Measurements from ENCODE around the gene MAGI2.

MAGI2 gene

DNA sequence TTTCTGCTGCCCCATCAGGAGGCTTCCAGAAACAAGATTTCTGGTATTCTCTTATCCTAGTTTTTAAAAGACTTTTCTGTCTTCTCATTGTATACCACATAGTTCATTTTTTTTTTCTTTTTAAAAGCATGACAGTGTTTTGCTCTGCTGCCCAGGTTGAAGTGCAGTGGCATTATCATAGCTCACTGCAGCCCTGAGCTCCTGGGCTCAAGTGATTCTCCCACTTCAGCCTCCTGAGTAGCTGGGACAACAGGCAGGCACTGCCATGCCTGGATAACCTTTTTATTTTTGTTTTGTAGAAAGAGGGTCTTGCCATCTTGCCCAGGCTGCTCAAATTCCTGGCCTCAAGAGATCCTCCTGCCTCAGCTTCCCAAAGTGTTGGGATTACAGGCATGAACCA lies 757.6 kb downstream of the MAGI2 start:
- DNase-seq: no peak

DNA sequence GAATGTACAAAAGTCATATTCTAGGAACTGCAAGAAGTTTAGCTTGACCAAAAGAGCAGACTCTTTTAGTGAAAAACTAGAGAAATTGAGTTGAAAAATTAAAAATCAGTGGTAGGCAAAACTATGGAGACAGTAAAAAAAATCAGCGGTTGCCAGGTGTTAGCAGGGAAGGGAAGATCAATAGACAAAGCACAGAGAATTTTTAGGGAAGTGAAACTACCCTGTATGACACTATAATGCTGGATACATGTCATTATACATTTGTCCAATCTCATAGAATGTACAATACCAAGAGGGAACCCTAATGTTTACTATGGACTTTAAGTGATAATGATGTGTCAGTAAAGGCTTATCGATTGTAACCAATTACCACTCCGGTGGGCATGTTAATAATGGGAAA lies 761.9 kb downstream of the MAGI2 start:
- no peak for DNase-seq

DNA sequence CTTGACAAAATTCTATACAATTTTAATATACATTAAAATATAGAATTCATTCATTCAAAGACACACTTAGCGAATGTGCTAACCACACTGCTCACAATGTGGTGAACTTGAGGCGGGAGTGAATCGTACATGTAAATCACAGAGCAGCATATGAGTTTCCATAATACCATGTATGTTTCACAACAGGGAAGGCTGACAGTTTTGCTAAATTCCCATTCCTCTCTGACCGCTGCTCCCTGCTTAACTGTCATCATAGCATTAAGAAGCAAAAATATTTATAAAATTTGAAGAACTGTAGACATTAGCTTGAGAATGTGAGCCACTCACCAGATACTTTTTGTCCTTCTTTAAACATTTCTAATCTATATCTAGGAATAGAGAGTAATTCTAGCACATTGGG lies 763.3 kb downstream of the MAGI2 start:
- no peak for DNase-seq

DNA sequence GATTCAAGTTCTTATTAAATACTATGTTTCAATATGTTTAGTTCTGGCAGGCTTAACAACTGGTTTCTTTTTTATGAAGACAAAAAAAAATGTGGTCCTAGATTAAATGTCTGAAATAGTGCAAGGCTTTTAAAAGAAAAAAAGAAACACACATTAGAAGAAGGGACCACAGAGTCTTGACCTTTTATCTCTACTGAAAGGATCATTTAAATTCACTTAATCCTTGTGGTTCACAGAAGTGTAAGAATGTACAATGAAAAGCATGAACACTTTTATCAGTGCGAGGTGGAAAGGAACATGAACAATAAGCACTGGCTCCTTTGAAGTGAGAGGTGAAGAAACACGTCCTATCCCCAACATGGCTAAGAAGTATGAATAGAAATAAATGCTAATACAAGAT lies 765.1 kb downstream of the MAGI2 start:
- no peak for DNase-seq

DNA sequence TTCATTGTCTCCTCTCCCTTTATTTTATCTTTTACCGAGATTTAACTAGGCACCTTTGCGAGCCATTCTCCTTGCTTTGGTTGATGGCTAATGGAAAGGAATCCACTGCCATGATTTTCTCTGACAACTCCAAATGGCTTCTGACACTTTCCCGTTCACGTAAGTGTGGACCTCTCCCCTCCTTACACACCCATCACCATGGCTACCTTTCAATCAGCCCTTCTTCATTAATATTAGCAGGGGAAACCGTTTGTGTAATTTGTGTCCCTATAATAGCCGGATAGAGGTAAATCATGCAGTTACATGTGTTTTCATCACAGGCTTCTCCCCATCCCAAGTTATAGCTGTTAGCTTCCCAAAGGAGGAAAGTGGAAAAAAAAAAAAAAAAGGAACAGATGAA lies 767.3 kb downstream of the MAGI2 start:
- DNase-seq: no peak

DNA sequence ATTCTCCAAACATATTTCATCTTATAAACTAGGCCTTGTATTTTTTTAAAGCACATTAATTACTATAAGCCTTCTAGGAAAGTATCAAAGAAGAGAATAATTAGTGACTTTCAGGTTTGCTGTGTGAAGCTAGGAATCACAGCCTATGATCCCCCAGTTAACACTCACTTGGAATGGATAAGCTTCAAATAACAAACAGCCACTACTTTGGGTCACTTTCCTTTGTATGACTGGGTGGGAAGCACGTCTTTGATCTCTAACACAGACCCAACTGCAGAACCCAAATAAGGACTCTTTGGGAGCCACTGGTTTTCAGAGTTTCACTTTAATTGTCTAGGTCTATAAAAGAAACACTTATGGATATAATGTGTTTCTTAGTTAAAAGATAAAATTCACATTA lies 769.3 kb downstream of the MAGI2 start:
- no peak for DNase-seq

DNA sequence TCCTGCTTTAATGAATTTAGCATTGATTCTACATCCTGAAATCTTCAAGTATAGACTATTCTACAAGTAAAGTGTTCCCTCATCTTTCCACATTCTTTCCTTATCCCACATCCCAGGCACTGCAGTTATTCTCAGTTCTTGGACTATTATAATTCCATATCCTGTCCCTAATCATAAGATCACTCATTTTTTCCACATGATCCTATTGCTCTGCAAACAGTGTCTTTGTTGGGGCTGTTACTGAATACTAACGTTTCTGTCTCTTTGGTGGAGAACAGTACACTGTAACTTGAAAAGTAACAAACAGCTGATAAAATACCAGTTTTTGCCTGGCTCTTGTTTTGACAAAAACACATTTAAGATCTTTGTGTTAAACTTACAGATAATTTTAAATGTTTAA lies 769.9 kb downstream of the MAGI2 start:
- no peak for DNase-seq

DNA sequence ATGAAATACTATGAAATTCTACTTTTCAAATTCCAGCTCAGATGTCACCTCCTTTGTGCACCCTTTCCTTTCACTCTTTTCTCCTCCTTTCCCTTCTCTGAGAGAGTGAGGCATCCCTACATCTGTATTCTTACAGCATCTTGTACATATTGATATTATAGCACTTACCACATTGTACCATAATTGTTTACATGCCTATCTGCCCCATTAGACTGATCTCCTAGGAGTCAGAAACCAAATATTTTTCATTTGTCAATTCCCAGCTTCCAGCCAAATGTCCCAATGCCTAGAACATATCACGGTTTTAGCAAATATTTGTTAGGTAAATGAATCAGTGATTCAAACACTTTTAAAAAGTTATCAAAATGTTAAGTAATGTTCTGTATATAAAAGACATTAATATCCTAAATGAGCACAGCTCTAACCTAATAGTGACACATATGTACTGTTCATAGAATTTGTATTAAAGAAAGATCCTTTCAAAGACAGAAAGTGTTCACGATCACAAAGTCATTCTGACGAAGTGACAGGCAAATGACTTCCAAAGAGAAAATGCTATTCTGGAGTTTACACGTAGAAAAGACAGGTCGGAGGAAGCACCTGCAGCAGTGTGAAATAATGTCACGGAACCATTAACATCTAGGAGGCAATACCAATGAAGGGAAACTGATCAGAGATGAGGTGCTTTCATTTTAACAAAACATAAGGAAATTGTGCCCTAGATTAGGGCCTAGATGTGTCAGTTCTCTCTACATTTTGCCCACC lies 774.2 kb downstream of the MAGI2 start:
- no peak for DNase-seq

DNA sequence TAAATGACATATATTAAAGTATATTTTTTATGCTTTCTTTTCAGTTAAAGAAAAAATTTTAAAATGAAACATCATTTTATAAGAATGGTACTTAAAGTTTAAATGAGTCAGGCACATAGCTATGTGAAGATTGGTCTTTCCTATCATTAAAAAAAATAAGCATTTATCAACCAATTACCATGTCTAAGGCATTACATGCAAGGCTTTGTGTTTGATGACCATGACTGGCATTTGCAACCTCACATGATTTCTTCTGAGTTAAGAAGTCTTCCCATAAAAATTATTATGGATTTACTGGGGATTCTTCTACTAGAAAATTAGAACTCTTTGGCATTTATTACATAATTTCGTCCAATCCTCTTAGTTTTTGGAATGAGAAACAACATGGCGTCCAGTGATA lies 776.1 kb downstream of the MAGI2 start:
- no peak for DNase-seq

DNA sequence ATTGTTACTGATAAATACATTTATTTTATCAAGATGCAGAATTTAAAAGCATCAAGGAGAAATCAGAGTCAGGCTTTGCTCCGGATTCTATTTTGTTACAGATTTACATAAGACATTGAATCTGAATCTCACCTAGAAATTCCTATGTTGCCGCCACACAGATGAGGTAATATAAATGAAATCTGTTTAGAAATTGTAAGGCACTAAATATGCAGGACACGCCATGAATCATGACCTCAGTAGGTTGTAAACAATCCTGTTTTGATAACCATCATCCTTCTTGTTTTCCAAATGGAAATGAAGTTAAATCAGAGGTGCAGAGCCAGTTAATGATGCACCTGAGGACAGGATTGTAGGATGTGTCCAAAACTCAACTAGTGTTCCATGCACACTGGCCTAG lies 778.0 kb downstream of the MAGI2 start:
- no peak for DNase-seq

DNA sequence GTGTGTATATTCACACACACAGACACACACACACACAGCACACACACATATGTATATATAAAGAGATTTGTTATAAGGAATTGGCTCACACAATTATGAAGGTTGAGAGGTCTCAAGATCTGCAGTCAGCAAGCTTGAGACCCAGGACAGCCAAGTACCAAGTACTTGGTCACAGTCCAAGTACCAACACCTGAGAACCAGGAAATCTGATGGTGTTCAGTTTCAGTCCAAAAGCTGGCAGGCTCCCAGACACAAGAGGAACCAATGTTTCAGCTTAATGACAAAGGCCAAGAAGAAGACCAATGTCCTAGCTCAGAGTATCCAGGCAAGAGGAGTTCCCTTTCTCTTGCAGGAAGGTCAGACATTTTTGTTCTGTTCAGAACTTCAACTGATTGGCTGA lies 780.2 kb downstream of the MAGI2 start:
- DNase-seq: no peak

DNA sequence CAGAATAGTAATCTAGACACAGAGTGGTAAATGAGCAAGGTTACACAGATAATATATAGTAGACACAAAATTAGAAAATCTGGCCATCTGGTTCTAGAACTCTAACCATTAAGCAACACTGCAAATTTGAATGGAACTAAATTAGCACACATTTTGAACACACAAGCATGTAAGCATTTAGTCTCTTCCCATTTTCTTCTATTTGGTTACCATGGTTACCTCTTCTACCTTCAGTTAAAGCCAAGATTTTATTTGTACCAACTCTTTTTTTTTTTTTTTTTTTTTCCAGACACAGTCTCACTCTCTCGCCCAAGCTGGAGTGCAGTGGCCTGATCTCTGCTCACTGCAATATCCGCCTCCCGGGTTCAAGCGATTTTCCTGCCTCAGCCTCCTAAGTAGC lies 790.5 kb downstream of the MAGI2 start:
- no peak for DNase-seq

DNA sequence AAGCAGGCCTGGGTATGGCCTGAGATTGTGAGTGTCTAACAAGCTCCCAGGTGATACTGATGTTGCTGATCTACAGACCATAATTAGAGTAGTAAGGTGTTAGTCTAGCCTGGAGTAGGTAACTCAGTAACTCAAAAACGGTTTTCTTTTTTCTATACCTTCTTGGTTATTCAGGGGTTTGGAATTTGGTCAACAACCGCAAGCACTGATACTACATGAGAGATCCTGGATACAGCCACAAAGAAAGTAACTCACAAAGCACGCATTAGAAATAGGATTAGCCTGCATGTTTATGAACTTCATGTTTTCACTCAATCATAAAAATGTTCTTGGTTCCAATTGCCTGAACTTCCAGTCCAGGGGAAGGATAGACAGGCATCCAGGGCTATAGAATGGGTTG lies 803.5 kb downstream of the MAGI2 start:
- no peak for DNase-seq

DNA sequence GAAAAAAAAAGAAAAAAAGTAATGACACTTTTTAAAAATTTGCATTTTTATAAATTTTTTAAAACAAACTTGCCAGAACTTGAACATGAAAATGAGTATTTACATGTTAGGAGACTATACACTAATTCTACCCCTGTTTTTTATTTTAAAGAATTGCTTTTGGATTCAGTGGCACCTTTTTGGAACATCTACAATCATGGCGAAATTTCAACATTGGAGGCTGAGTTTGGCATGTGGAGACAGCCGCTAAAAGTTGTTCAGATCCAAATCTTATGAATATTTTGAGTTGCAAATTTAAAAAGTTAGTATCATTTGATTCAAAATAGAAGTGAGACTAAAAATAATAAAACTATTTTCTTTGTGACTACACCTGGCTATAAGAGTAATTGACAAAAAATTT lies 804.2 kb downstream of the MAGI2 start:
- no peak for DNase-seq

DNA sequence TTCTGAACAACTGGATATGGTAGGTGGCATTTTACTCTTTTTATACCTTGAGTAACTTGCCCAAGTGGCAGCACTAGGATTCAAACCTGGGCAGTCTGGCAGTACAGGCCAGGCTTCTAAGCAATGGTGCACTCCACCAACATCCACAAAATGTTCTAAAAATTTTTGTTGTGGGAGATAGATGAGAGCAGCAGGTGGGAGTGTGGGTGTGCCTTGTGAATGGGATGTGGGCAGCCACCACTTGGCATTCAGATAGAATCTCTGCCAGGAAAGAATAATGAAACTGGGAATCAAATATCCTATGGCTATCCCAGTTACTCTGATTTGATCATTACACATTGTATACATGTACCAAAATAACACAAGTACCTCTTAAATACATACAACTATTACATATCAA lies 810.7 kb downstream of the MAGI2 start:
- no peak for DNase-seq

DNA sequence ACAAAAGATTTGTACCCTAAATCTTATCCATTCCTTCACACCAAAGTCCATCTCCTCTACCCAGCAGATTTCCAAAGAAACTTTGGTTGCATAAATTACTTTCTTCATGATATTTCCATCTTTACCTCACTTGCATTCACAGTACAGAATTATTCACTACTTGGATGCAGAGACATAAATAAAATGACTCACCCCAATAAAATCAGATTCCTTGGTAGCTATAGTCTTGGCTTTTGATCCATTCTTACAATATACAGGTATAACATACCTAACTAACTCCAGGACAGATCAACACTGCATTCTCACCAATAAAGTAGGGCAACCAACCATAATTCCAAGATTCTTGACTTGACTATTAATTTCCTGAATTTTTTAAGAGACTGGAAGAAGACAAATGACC lies 815.1 kb downstream of the MAGI2 start:
- no peak for DNase-seq

DNA sequence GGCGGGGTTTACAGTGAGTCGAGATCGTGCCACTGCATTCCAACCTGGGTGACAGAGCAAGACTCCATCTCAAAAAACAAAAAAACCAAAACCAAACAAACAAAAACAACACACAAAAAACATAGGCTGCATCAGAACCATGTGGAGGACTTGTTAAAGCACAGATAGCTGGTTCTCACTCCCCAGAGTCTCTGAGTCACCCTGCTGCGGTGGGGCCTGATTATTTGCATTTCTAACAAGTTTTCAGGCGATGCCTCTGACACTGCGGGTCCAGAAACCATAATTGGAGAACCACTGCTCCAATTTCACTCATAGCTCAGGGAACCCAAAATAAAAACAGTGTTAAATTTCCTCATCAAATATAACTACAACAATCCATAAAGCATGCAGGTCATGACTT lies 816.7 kb downstream of the MAGI2 start:
- DNase-seq: no peak

DNA sequence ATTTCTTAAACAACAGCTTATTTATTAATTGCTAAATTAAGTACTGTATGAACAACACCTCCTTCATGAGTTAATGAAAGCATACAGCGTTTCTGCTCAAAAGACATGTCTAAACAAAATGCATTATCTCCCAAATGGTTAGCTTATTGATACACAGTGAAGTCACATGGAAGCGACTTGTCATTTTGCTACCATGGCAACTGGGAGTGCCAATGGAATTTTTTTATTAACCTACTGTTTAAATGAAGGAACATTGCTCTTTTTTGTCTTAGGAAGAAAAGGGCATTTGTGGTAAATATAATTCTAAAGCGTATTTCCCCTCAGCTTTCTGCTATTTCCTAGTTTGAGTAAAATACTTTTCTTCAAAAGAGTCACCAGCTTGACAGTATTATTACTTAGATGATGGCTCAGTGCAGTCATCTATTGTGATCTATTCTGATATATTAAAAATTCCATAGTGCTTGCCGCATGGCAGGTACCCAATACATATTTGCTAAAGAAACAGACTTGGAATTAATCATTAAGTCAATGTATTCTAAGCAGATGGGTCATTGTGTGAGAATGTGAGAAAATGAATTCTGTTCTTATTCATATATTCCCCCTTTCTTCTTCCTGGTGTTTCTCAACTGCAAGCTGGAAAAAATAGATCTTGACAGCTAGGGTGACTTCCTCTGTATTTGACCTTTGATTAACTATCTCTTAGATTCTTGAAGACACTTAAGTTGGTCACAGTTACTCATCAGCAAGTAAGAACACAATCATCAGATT lies 818.3 kb downstream of the MAGI2 start:
- DNase-seq: no peak

DNA sequence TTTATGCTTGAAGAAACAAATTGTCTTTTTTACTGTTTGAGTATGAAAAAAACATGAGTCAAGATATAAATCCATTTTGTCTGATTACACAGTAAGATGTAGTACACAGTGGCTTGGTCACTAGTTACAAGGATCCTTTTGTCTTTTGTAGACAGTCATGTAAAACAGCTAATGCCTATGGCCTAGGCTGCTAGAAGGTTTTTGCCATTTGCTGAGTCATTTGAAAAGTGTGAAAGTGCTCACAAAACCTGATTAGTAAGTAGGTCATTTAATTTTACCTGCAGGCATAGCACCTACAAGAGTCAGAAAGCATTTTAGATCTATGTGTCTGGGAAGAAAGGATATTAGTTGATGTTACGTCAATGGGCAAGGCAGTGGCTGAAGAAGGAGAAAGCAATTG lies 819.4 kb downstream of the MAGI2 start:
- DNase-seq: no peak

DNA sequence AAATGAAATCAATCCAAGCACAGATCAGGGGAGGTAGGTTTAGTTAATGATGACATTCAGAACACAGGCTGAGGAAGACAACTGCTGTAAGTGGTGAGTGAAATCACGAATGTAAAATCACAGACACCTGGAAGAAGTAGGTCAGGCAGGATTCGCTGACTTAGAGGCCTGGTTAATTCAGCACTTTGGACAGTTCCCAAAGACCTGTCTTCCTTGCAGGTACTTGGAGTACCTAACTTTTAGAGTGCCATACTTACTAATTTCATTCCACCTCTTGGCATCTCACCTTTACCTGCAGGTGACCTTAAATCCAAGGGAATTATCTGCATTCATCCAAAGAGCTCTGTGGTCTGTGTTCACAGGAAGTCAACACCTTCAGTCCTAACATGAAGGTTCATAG lies 832.5 kb downstream of the MAGI2 start:
- DNase-seq: no peak

DNA sequence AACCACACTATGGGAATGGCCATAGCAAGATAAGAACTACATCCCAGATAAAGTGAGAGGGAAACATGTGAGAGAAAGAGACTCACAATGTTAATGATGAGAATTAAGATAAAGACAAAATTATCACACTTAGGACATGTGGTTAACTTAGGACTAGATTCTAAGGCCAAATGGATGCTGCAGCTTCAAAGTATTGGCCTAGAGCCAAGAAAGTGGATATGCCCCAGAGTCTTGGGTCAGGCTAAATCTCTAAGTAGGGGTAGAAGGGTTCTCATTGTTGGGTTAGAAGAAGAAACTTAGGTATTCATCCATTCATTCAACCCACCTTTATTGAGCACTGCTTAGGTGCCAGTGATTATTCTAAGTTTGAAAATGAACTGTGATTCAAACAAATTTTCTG lies 836.9 kb downstream of the MAGI2 start:
- no peak for DNase-seq

DNA sequence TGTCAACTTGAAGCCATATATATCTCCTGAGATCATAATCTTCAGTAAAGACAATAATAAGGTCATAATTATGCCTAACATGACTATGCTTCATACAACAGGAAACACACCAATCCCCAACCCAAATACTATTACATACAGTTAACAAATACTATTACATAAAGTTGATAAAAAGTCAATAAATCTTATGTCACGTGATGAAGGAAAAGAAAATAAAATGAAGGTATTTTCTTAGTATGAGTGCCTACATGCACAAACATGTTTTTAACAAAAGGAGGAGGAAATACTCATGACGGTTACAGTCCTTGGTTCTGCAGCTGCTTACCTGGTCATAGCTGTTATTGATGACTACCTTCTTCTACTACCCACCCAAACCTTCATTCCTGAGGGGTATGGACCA lies 844.2 kb downstream of the MAGI2 start:
- DNase-seq: no peak

DNA sequence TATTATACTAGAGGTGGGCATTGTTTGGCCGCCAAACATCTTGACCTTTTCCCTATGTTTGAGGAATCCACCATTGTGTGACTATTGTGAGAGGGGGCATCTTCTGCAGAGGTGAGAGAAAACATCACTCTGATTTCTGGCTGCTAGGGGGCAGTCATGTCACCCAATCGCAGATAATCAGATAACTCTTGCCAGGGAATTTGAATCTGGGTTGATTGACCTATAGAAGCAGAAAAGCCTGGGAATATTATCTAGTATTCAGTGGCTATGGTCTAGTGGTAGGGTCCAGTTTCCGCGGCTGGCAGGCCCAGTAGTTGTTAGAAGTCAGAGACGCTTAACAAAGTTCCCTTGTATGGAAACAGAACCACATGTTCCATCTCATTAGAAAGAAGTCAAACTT lies 846.4 kb downstream of the MAGI2 start:
- DNase-seq: no peak

DNA sequence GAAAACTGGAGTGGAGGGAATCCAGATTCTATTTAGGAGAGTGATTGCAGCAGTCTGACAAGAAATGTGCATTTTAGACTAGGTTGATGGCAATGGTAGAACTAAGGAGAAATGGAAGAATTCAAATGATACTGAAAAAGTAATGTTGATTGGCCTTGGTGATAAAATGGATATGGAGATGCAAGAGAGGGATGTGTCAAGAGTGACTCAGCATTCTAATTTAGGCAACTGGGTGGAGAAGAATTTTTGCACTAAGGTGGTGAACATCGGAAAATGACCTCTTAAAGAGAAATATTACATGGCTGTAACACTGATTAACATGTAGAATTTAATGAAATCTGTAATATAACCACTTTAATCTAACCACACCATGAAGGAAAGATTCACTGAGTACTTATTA lies 848.3 kb downstream of the MAGI2 start:
- DNase-seq: no peak

DNA sequence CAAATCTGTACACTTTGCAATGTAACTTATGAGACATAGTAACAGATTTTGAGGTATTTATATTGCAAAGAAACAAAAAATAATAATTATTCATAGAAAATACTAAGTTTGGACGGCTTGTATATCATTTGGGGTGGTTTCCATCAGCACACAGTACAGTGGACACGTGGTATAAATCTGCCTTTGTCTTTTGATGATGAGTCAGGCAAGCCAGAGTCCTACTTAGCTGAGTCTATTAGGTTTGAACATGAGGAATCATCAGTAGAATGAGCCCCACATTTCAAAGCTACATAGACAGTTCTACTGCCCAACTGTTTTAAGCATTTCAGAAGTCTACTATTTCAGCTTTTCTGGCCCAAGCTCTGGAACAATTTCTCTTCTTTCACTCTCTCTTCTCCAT lies 851.7 kb downstream of the MAGI2 start:
- DNase-seq: no peak
